Coronary artery (tissue), 2 donors: ENCODE data around the gene SH3PXD2B.
"Not testable (repeated sequence)": the region's sequence is repeated elsewhere in the genome, so short reads cannot be mapped to it uniquely, and the experiment has no call there.

ENCODE experiments used
- DNase-seq: peaks from one replicate; pipeline ENCODE4 v3.0.0-alpha.2; 2017; ENCODE audit warnings: low spot score
- H3K27ac ChIP-seq, 2 donors: fragments of 200-600 bp; sonication (generic); one replicate each; pipeline ENCODE4 v1.5.1; 2016 to 2019
- H3K4me3 ChIP-seq: fragments of 200-600 bp; sonication (generic); 2 replicates; pipeline ENCODE4 v1.5.1; 2016; ENCODE audit warnings: mild to moderate bottlenecking, moderate library complexity
- TF ChIP-seq, protein P1 (sequence below): fragments of 200-600 bp; sonication (generic); IDR thresholded peaks from one replicate; pipeline ENCODE4 v1.5.1; 2019; ENCODE audit warnings: antibody characterized with exemption

SH3PXD2B gene

GRCh38 chr5:172336676-172337285, 117.5 kb downstream of the SH3PXD2B start:
- TF ChIP-seq, protein P1, sequence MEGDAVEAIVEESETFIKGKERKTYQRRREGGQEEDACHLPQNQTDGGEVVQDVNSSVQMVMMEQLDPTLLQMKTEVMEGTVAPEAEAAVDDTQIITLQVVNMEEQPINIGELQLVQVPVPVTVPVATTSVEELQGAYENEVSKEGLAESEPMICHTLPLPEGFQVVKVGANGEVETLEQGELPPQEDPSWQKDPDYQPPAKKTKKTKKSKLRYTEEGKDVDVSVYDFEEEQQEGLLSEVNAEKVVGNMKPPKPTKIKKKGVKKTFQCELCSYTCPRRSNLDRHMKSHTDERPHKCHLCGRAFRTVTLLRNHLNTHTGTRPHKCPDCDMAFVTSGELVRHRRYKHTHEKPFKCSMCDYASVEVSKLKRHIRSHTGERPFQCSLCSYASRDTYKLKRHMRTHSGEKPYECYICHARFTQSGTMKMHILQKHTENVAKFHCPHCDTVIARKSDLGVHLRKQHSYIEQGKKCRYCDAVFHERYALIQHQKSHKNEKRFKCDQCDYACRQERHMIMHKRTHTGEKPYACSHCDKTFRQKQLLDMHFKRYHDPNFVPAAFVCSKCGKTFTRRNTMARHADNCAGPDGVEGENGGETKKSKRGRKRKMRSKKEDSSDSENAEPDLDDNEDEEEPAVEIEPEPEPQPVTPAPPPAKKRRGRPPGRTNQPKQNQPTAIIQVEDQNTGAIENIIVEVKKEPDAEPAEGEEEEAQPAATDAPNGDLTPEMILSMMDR = no peak
- no peak for DNase-seq
- H3K27ac ChIP-seq = no peak overlapping the region
- no peak overlapping the region for H3K4me3 ChIP-seq

DNA sequence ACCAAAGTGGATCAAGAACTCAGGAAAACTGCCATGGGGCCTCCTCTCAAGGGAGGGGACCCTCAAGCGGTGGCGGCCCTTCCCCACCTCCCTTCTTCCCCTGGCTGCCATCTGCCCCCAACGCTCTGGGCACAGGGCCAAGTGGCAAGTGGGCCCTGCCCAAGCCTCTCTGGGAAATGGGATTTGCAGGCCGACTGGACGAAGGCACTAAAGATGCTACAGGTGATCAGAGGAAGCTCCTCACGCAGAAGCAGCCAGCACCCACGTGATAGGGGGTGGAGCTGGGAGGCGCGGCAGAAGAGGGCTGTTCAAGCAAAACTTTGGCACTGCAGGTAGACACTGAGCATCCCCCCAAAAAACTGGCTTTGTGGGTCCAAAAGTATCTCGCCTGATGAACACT, 118.1 kb downstream of the SH3PXD2B start:
- TF ChIP-seq, protein P1 = no peak
- no peak for DNase-seq
- Histone ChIP-seq H3K27ac (no peak overlapping the region), H3K4me3 (no peak overlapping the region)

- H3K27ac ChIP-seq = no peak overlapping the region
- TF ChIP-seq, protein P1 = no peak
- H3K4me3 ChIP-seq = no peak overlapping the region
- no peak for DNase-seq
These were observed 118.6 kb downstream of the SH3PXD2B start for GRCh38 chr5:172335721-172336120.

- DNase-seq = no peak
- TF ChIP-seq, protein P1 = no peak
- H3K27ac ChIP-seq = no peak overlapping the region
- H3K4me3 ChIP-seq = no peak overlapping the region
These were observed 119.7 kb downstream of the SH3PXD2B start for GRCh38 chr5:172334641-172335040.

- DNase-seq = no peak
- TF ChIP-seq, protein P1 = no peak
- Histone ChIP-seq H3K4me3 (no peak overlapping the region), H3K27ac (no peak overlapping the region)
These were observed 120.1 kb downstream of the SH3PXD2B start for GRCh38 chr5:172334196-172334595.

DNA sequence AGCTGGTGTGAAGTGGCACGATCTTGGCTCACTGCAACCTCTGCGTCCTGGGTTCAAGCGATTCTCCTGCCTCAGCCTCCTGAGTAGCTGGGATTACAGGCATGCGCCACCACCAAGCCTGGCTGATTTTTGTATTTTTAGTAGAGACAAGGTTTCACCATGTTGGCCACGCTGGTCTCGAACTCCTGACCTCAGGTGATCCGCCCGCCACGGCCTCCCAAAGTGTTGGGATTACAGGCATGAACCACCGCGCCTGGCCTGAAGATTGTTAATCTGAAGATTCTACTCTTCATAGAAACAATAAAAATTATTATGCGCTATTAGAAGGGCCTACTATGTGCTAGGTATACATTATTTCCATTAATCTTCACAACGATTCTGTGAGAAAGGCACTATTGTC, 127.4 kb downstream of the SH3PXD2B start:
- DNase-seq, H3K27ac ChIP-seq, H3K4me3 ChIP-seq: not testable (repeated sequence)

- TF ChIP-seq, protein P1 = no peak
- Histone ChIP-seq H3K27ac (no peak overlapping the region), H3K4me3 (no peak overlapping the region)
- no peak for DNase-seq
These were observed 128.9 kb downstream of the SH3PXD2B start for GRCh38 chr5:172325452-172325851.
